Measurements from ENCODE around the gene LPIN2. TPM values are rescaled to one million over a fixed set of nuclear protein-coding genes. Genes with fewer than 3 reads are reported as not detected.

Gene LPIN2
- total RNA-seq, 1 donor from 2014 or later, result 38.6 TPM

GRCh38 chr18:2967357-2967756 lies 45.6 kb downstream of the LPIN2 start:
- H3K9me3 Mint-ChIP-seq (ENCODE audit: low read depth), result no peaks in the 10 kb centered on the region
- TF ChIP-seq CTCF (IDR thresholded peaks at IDR 0.05), result no peak
- H3K4me3 Mint-ChIP-seq (ENCODE audit: unreplicated experiment), result no peak overlapping the region
- H3K27me3 Mint-ChIP-seq (ENCODE audit: low read depth), result no peaks in the 10 kb centered on the region
- peaks cover 2% of the 10 kb centered on the region for H3K36me3 Mint-ChIP-seq (ENCODE audit: low read depth)
- H3K27ac Mint-ChIP-seq (ENCODE audit: unreplicated experiment), result peak overlapping the region; percentile 71
- H3K4me1 Mint-ChIP-seq (ENCODE audit: low read depth), result peaks cover 60% of the 10 kb centered on the region
- no peak for DNase-seq (ENCODE audit: low spot score)

- Mint-ChIP-seq H3K27ac (ENCODE audit: unreplicated experiment) (no peak overlapping the region), H3K4me1 (ENCODE audit: low read depth) (peaks cover 60% of the 10 kb centered on the region), H3K9me3 (ENCODE audit: low read depth) (no peaks in the 10 kb centered on the region), H3K27me3 (ENCODE audit: low read depth) (no peaks in the 10 kb centered on the region), H3K4me3 (ENCODE audit: unreplicated experiment) (no peak overlapping the region), H3K36me3 (ENCODE audit: low read depth) (no peaks in the 10 kb centered on the region)
- no peak for DNase-seq (ENCODE audit: low spot score)
- TF ChIP-seq CTCF (IDR thresholded peaks at IDR 0.05), result no peak
Measured at GRCh38 chr18:2966560-2966959, 46.4 kb downstream of the LPIN2 start.

- Mint-ChIP-seq H3K4me1 (ENCODE audit: low read depth) (peaks cover 60% of the 10 kb centered on the region), H3K27me3 (ENCODE audit: low read depth) (no peaks in the 10 kb centered on the region), H3K36me3 (ENCODE audit: low read depth) (no peaks in the 10 kb centered on the region), H3K27ac (ENCODE audit: unreplicated experiment) (no peak overlapping the region), H3K9me3 (ENCODE audit: low read depth) (no peaks in the 10 kb centered on the region), H3K4me3 (ENCODE audit: unreplicated experiment) (no peak overlapping the region)
- no peak for DNase-seq (ENCODE audit: low spot score)
- TF ChIP-seq CTCF (IDR thresholded peaks at IDR 0.05), result no peak
Measured at GRCh38 chr18:2965797-2966196, 47.1 kb downstream of the LPIN2 start.

GRCh38 chr18:2964361-2965010 lies 48.5 kb downstream of the LPIN2 start:
- peak overlapping the region; percentile 3 for H3K27ac Mint-ChIP-seq (ENCODE audit: unreplicated experiment)
- TF ChIP-seq CTCF (IDR thresholded peaks at IDR 0.05), result no peak
- H3K36me3 Mint-ChIP-seq (ENCODE audit: low read depth), result peaks cover 2% of the 10 kb centered on the region
- peaks cover 62% of the 10 kb centered on the region for H3K4me1 Mint-ChIP-seq (ENCODE audit: low read depth)
- no peaks in the 10 kb centered on the region for H3K9me3 Mint-ChIP-seq (ENCODE audit: low read depth)
- no peak overlapping the region for H3K4me3 Mint-ChIP-seq (ENCODE audit: unreplicated experiment)
- no peaks in the 10 kb centered on the region for H3K27me3 Mint-ChIP-seq (ENCODE audit: low read depth)
- no peak for DNase-seq (ENCODE audit: low spot score)

Other genes starting within 250 kb of the LPIN2 start
- gene EMILIN2, start 166.1 kb downstream of the LPIN2 start, total RNA-seq, result 2.2 to 9.9 TPM (median 9.3 TPM) in 3 replicates
- 1.2 to 1.5 TPM (median 1.5 TPM) in 3 replicates for gene MYOM1, start 206.8 kb upstream of the LPIN2 start, total RNA-seq
- gene MYL12A, start 234.7 kb upstream of the LPIN2 start, total RNA-seq, result 426 to 647 TPM (median 621 TPM) in 3 replicates
- gene MYL12B, start 249.0 kb upstream of the LPIN2 start, total RNA-seq, result 241 to 327 TPM (median 323 TPM) in 3 replicates